Nephron progenitor cell (in vitro differentiated cells): Measurements from ENCODE around the gene ENHO.

Source experiments
- DNase-seq: peaks from one replicate; pipeline ENCODE4 v3.0.0; 2021
- H3K27ac Mint-ChIP-seq: 2 replicates; pipeline ENCODE4 v1.8.0; 2021; ENCODE audit warnings: mild to moderate bottlenecking, moderate library complexity, mixed read lengths
- H3K27me3 Mint-ChIP-seq: 2 replicates; pipeline ENCODE4 v1.8.0; 2021; ENCODE audit warnings: mild to moderate bottlenecking, low read depth, mixed read lengths; ENCODE audit not compliant: poor library complexity
- H3K36me3 Mint-ChIP-seq: 2 replicates; pipeline ENCODE4 v1.8.0; 2021; ENCODE audit warnings: low read depth, mixed read lengths
- H3K4me1 Mint-ChIP-seq: 2 replicates; pipeline ENCODE4 v1.8.0; 2021; ENCODE audit warnings: mixed read lengths
- H3K4me3 Mint-ChIP-seq: 2 replicates; pipeline ENCODE4 v1.8.0; 2021; ENCODE audit warnings: mild to moderate bottlenecking, moderate library complexity, mixed read lengths
- H3K9me3 Mint-ChIP-seq: 2 replicates; pipeline ENCODE4 v1.8.0; 2021; ENCODE audit warnings: mild to moderate bottlenecking, moderate library complexity, mixed read lengths
- CTCF ChIP-seq: fragments of 200-600 bp; sonication (generic); IDR thresholded peaks from 2 replicates; pipeline ENCODE4 v1.5.0; 2021; ENCODE audit warnings: antibody characterized with exemption

Gene ENHO

DNA sequence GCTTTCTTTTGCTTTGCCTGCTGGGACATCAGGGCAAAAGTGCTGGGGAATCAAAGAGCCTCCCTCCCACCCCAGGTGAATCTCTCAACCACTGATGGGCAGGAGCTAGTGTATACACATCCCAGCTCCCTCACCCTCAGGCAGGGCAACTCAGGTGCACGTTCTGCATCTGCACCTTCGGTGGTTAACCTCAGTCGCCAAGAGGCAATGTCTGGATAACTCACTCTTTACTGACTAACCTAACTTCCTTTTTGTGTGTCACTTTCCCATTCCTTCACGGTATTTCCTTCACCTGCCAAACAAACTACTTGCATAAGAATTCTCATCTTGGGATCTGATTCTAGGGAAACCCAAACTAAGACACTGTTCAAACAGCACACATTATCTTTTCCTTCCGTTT lies 40.5 kb upstream of the ENHO start:
- Mint-ChIP-seq H3K27ac (no peak overlapping the region), H3K4me3 (peak overlapping the region; percentile 3), H3K36me3 (peaks cover 47% of the 10 kb centered on the region), H3K4me1 (peaks cover 99% of the 10 kb centered on the region), H3K9me3 (no peaks in the 10 kb centered on the region), H3K27me3 (peaks cover 7% of the 10 kb centered on the region)
- TF ChIP-seq CTCF, result no peak
- DNase-seq, result no peak

GRCh38 chr9:34562135-34562745 lies 39.5 kb upstream of the ENHO start:
- H3K36me3 Mint-ChIP-seq, result peaks cover 43% of the 10 kb centered on the region
- no peaks in the 10 kb centered on the region for H3K9me3 Mint-ChIP-seq
- no peak overlapping the region for H3K4me3 Mint-ChIP-seq
- H3K27ac Mint-ChIP-seq, result no peak overlapping the region
- peak; percentile 63 for TF ChIP-seq CTCF
- peaks cover 7% of the 10 kb centered on the region for H3K27me3 Mint-ChIP-seq
- no peak for DNase-seq
- peaks cover 100% of the 10 kb centered on the region for H3K4me1 Mint-ChIP-seq

- Mint-ChIP-seq H3K27ac (peak overlapping the region; percentile 96), H3K9me3 (no peaks in the 10 kb centered on the region), H3K27me3 (peaks cover 7% of the 10 kb centered on the region), H3K4me1 (peaks cover 100% of the 10 kb centered on the region), H3K36me3 (peaks cover 43% of the 10 kb centered on the region), H3K4me3 (peak overlapping the region; percentile 71)
- DNase-seq, result no peak
- no peak for TF ChIP-seq CTCF
Observed at GRCh38 chr9:34560599-34561214, 37.9 kb upstream of the ENHO start.

DNA sequence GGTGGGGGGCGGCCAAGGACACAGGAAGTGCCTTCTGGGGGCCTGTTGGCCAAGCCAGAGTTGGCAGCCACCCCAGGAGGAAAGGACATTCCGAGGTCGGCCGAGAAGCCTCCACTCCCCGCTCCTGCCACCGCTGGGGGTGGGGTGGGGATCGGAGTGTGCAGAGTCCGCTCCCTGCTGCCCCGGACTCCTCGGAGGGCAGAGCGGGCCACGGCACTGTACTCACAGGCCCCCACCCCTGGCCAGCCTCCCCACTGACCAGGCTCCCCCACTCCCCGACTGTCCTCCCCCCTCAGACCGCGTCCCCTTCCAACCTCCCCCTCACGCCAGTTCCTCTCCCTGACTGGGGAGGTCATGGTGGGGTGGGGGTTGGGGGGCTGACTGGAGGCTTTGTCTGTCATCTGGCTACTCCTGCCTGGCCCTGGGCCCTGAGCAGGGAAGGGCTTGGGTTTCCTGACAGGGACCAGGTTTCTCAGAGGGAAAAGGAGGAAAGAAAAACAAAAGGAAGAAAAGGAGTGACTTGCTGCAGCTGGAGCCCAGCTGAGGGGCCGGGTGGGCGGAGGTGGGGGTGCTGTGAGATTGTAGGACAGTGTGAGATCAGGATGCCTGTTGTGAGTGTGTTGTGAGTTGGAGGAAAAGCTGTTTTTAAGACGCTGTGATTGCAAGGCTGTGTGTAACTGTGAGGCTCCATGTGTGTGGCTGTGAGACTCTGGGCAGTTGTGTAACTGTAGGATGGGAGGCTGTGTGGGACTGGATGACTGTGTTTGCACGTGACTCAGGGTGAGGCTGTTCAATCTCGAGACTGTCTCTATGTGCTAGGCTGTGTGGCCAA lies 37.0 kb upstream of the ENHO start:
- H3K4me3 Mint-ChIP-seq, result peak overlapping the region; percentile 71
- H3K27ac Mint-ChIP-seq, result peak overlapping the region; percentile 96
- H3K4me1 Mint-ChIP-seq, result peaks cover 100% of the 10 kb centered on the region
- H3K36me3 Mint-ChIP-seq, result peaks cover 41% of the 10 kb centered on the region
- TF ChIP-seq CTCF, result no peak
- peaks cover 2% of the 10 kb centered on the region for H3K27me3 Mint-ChIP-seq
- peak; percentile 67 for DNase-seq
- H3K9me3 Mint-ChIP-seq, result no peaks in the 10 kb centered on the region

DNA sequence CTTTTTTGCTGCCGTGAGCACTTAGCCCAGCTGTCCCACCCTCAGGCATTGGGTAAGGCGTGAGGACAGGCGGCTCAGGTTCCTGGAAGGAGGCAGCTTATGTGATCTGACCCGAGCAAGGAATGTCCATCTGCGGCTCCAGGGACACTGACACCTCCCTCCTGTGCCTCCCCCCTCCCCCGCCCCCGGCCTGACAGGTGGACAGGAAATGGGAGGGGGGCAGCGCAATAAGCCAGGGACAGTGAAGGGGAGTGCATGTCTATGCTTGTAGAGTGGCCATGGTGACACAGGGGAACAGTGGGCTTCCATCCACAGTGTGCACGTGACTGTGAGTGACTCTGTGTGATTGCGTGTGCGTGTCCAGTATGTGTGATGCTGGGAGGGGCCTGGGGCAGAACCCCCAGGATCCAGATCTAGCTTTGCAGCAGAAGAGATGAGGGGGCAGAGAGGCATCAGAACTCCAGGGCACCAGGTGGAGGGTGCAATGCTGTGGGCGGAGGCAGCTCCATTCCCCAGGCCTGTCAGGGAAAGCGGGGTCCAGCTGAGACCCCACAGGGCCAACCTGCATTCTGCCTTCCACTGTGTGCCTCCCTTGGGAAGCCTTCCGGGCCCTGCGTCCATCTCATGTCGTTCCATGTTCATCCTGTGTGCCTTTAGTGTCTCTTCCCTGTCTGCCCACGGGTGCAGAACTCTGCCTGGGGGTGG lies 36.3 kb upstream of the ENHO start:
- Mint-ChIP-seq H3K27me3 (no peaks in the 10 kb centered on the region), H3K27ac (peak overlapping the region; percentile 94), H3K4me3 (peak overlapping the region; percentile 59), H3K36me3 (peaks cover 38% of the 10 kb centered on the region), H3K4me1 (peaks cover 100% of the 10 kb centered on the region), H3K9me3 (no peaks in the 10 kb centered on the region)
- no peak for TF ChIP-seq CTCF
- peak; percentile 40 for DNase-seq
